Natural killer cell treated with Interleukin-12 subunit alpha and Interleukin-12 subunit beta and Interleukin-15 and Interleukin-18, amount 100 ng/mL, for 72 hours (primary cell): Measurements from ENCODE around the gene ZNF407. TPM values are rescaled to one million over a fixed set of nuclear protein-coding genes. Genes with fewer than 3 reads are reported as not detected.
"Not testable (repeated sequence)": the region's sequence is repeated elsewhere in the genome, so short reads cannot be mapped to it uniquely, and the experiment has no call there.

Source experiments
- ATAC-seq, 2 donors: fragments of 150-1000 bp; cut with Tn5 transposase in 1 of 2; sonication (Bioruptor Pico), chemical (Tn5 transposase) in 1 of 2; 2 replicates each; pipeline ENCODE4 v1.10.0; 2021
- DNase-seq: peaks from one replicate; pipeline ENCODE4 v3.0.0; 2022; ENCODE audit warnings: low spot score
- H3K27ac Mint-ChIP-seq, 2 donors: 1 replicate in 1 of 2; 2 replicates in 1 of 2; pipeline ENCODE4 v1.8.0; 2022; ENCODE audit warnings: mixed read lengths in 2 of 2, mild to moderate bottlenecking in 1 of 2, moderate library complexity in 1 of 2
- H3K27me3 Mint-ChIP-seq, 2 donors: 1 replicate in 1 of 2; 2 replicates in 1 of 2; pipeline ENCODE4 v1.8.0; 2022; ENCODE audit warnings: mixed read lengths in 2 of 2
- H3K36me3 Mint-ChIP-seq: one replicate; pipeline ENCODE4 v1.8.0; 2022; ENCODE audit warnings: mixed read lengths
- H3K4me1 Mint-ChIP-seq, 2 donors: 1 replicate in 1 of 2; 2 replicates in 1 of 2; pipeline ENCODE4 v1.8.0; 2022; ENCODE audit warnings: low read depth in 2 of 2, mixed read lengths in 2 of 2, mild to moderate bottlenecking in 1 of 2
- H3K4me3 Mint-ChIP-seq: one replicate; pipeline ENCODE4 v1.8.0; 2022; ENCODE audit warnings: mixed read lengths
- H3K9me3 Mint-ChIP-seq: 2 replicates; pipeline ENCODE4 v1.8.0; 2022; ENCODE audit warnings: mixed read lengths
- total RNA-seq, 2 donors: library from RNA; stranded (reverse); gene quantifications; one replicate each; pipeline ENCODE4 v1.2.3, GENCODE V29; 2022

The ZNF407 gene, protein sequence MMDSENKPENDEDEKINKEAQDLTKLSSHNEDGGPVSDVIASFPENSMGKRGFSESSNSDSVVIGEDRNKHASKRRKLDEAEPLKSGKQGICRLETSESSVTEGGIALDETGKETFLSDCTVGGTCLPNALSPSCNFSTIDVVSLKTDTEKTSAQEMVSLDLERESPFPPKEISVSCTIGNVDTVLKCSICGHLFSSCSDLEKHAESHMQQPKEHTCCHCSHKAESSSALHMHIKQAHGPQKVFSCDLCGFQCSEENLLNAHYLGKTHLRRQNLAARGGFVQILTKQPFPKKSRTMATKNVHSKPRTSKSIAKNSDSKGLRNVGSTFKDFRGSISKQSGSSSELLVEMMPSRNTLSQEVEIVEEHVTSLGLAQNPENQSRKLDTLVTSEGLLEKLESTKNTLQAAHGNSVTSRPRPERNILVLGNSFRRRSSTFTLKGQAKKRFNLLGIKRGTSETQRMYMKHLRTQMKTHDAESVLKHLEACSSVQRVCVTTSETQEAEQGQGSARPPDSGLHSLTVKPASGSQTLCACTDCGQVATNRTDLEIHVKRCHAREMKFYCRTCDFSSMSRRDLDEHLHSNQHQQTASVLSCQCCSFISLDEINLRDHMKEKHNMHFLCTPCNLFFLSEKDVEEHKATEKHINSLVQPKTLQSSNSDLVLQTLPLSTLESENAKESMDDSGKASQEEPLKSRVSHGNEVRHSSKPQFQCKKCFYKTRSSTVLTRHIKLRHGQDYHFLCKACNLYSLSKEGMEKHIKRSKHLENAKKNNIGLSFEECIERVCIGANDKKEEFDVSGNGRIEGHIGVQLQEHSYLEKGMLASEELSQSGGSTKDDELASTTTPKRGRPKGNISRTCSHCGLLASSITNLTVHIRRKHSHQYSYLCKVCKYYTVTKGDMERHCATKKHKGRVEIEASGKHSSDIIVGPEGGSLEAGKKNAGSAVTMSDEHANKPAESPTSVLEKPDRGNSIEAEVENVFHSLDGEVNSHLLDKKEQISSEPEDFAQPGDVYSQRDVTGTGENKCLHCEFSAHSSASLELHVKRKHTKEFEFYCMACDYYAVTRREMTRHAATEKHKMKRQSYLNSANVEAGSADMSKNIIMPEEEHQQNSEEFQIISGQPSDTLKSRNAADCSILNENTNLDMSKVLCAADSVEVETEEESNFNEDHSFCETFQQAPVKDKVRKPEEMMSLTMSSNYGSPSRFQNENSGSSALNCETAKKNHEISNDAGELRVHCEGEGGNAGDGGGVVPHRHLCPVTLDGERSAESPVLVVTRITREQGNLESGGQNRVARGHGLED (N-terminal part only)
- 10 to 100 TPM; 21.9 to 44.6 TPM for total RNA-seq

DNA sequence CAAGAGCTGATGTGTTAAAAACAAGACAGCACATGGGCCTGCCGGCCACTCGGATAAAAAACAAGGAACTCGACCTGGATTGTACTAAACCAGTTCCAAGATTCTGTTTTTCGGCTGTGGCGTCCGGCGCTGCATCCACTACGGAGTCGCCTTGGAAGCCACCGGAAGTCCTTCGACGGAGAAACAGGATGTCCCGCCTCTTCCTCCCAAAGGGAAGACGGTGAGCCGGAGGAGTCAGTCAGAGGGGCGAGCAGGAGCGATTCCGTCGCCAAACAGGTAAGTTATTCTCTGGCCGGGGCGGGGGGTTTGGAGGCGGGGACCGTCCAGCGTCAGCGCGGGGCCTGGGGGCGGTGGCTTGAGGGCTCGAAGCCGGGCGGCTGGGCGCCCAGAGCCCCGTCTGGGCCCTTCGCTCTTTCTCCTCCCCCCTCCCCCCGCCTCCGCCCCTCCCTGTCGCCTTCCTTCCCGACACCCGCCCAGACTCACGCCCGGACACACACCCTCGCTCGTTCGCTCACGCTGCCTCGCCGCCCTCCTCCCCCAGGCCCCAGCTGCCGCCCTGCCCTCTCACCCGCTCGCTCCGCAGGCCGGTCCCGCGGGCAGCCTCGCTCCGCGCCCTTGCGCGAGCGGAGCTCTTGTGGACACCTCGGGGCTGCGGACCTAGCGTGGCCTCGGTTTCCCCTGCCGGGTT is at the start of gene ZNF407:
Gene ZNF407, plus strand, starts transcription at position 209 of the 688 bp plus-strand sequence. CDS start 33,150 bp downstream, outside the sequence.
- Mint-ChIP-seq H3K27ac (peak within 1 kb of the TSS; percentile 97 to 98), H3K4me3 (peak within 1 kb of the TSS; percentile 94), H3K9me3 (no peaks in the 10 kb centered on the region), H3K4me1 (peaks cover 48 to 62% of the 10 kb centered on the region in 2 donors), H3K36me3 (no peaks in the 10 kb centered on the region), H3K27me3 (no peaks in the 10 kb centered on the region)
- ATAC-seq (peak; percentile 89 to 92), DNase-seq (peak; percentile 91)

DNA sequence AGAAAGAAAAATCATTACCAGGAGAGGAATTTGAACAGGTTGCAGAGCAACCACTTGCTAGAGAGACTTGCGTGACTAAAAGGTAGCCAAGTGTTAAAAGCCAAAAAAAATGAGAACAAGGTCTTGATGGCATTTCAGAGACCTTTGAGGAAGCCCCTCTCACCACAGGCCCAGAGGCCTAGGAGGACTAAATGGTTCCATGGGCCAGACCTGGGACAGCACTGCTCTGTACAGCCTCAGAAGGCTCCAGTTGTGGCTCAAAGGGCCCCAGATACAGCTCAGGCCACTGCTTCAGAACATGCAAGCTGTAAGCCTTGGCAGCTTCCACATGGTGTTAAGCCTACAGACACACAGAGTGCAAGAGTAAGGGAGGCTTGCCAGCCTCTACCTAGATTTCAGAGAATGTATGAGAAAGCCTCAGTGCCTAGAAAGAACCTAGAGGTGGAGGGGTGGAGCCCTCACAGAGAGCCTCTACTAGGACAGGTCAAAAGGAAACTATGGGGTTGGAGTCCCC is 48.0 kb upstream of the ZNF407 start:
- no peak for ATAC-seq
- peaks cover 21 to 25% of the 10 kb centered on the region in 2 donors for H3K27me3 Mint-ChIP-seq
- H3K27ac Mint-ChIP-seq, result no peak overlapping the region
- no peak overlapping the region for H3K4me3 Mint-ChIP-seq
- no peaks in the 10 kb centered on the region for H3K36me3 Mint-ChIP-seq
- no peaks in the 10 kb centered on the region for H3K4me1 Mint-ChIP-seq
- DNase-seq, result no peak
- peaks cover 2% of the 10 kb centered on the region for H3K9me3 Mint-ChIP-seq

DNA sequence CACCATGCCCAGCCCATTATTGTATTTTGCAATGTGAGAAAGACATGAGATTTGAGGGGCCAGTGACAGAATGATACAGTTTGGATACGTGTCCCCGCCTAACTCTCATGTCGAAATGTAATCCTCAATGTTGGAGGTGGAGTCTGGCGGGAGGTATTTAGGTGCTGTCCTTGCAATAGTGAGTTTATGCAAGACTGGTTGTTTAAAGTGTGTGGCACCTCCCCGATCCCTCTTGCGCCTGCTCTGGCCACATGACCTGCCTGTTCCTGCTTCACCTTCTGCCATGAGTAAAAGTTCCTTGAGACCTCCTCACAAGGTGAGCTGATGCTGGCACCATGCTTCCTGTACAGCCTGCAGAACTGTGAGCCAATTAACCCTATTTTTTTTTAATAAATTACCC is 46.8 kb upstream of the ZNF407 start:
- Mint-ChIP-seq H3K4me3 (no peak overlapping the region), H3K27ac (no peak overlapping the region), H3K36me3 (no peaks in the 10 kb centered on the region), H3K27me3 (peaks cover 17 to 22% of the 10 kb centered on the region in 2 donors), H3K9me3 (peaks cover 2% of the 10 kb centered on the region), H3K4me1 (no peaks in the 10 kb centered on the region)
- DNase-seq, result no peak
- ATAC-seq, result no peak

DNA sequence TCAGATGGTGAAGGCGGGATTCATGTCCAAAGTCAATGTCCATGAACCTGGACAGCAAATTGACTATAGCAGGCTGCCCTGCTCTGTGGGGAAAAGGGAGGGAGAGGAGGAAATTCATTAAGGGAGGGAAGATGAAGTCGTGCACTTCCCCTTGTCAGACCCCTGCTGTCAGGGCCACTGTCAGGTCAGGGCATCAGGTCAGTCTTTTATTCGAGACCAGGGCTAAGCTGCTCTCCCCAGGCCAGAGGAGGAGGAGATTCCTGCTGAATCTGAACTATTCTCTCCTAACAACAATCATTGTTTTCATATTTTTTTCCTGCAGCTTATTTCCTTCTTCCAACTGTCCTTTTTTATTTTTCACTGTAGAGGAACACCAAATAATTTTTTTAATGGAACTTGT is 46.2 kb upstream of the ZNF407 start:
- ATAC-seq (no peak), DNase-seq (no peak)
- Mint-ChIP-seq H3K4me1 (no peaks in the 10 kb centered on the region), H3K36me3 (no peaks in the 10 kb centered on the region), H3K27me3 (peaks cover 15 to 20% of the 10 kb centered on the region in 2 donors), H3K27ac (no peak overlapping the region), H3K9me3 (peaks cover 2% of the 10 kb centered on the region), H3K4me3 (no peak overlapping the region)

DNA sequence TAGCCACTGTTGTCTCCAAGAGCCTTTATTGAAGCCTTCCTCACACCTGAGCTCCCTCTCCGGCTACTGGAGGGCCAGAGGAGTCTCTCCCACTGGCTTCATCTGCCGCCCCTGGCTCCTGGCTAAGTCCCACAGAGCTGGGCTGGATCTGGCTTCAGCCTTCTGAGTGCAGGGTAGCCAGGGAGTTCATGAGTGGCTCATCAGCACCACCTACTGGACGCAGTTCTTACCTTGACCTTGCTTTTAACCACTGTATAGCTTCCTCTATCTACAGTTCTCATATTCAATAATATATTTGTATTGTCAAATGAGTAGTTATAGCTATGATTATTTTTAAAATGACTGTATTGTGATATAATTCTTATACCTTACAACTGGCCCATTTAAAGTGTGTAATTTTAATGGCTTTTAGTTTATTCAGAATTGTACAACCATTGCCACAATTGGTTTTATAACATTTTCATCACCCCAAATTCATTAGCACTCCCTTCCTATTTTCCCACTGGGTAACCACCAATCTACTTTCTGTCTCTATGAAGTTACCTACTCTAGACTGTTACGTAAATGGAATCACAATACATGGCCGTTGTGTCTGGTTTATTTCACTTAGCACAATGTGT is 45.6 kb upstream of the ZNF407 start:
- Mint-ChIP-seq H3K27ac (no peak overlapping the region), H3K27me3 (peaks cover 15 to 20% of the 10 kb centered on the region in 2 donors), H3K9me3 (peaks cover 2% of the 10 kb centered on the region), H3K4me3 (no peak overlapping the region), H3K36me3 (no peaks in the 10 kb centered on the region), H3K4me1 (no peaks in the 10 kb centered on the region)
- DNase-seq (peak; percentile 77), ATAC-seq (peak; percentile 84 to 90)

DNA sequence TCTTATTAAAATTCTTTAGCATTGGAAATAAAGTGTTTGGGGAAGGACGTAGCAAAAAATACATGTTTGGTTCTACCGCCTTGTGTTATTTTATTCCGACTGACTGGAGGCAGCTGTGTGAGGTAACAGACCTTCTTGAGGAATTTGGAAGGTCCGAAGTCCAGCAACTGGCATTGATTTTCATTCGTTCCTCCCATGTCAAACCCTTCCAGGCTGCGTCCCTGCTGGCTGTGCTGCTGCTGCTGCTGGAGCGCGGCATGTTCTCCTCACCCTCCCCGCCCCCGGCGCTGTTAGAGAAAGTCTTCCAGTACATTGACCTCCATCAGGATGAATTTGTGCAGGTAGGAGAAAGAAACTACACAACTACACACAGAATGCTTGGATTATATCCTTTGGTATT is 41.5 kb upstream of the ZNF407 start:
- Mint-ChIP-seq H3K4me1 (no peaks in the 10 kb centered on the region), H3K9me3 (no peaks in the 10 kb centered on the region)

DNA sequence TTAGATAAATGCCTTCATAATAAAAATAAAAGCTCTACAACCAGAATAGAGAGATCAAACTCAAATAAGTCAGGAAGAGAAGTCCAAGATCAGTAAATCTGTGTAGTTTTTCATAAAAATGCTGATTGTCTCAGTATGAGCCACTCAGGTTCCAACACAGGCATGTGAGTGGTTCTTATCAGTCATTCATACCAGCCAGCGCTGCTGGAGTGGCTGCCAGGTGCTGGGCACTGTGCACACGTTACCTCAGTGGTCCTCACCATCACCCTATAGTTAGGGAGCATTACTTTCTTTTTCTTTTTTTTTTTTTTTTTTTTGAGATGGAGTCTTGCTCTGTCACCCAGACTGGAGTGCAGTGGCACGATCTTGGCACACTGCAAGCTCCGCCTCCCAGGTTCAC is 39.6 kb upstream of the ZNF407 start:
- H3K4me3 Mint-ChIP-seq, result no peak overlapping the region
- H3K4me1 Mint-ChIP-seq, result no peaks in the 10 kb centered on the region
- H3K9me3 Mint-ChIP-seq, result no peaks in the 10 kb centered on the region
- ATAC-seq (no peak), DNase-seq (no peak)
- no peak overlapping the region for H3K27ac Mint-ChIP-seq
- H3K27me3 Mint-ChIP-seq, result peaks cover 12 to 18% of the 10 kb centered on the region in 2 donors
- no peaks in the 10 kb centered on the region for H3K36me3 Mint-ChIP-seq

More for the DNA sequence above, 41.5 kb upstream of the ZNF407 start:
- DNase-seq (no peak), ATAC-seq (no peak)
- Mint-ChIP-seq H3K27me3 (peaks cover 12 to 20% of the 10 kb centered on the region in 2 donors), H3K36me3 (no peaks in the 10 kb centered on the region), H3K4me3 (no peak overlapping the region), H3K27ac (no peak overlapping the region)

DNA sequence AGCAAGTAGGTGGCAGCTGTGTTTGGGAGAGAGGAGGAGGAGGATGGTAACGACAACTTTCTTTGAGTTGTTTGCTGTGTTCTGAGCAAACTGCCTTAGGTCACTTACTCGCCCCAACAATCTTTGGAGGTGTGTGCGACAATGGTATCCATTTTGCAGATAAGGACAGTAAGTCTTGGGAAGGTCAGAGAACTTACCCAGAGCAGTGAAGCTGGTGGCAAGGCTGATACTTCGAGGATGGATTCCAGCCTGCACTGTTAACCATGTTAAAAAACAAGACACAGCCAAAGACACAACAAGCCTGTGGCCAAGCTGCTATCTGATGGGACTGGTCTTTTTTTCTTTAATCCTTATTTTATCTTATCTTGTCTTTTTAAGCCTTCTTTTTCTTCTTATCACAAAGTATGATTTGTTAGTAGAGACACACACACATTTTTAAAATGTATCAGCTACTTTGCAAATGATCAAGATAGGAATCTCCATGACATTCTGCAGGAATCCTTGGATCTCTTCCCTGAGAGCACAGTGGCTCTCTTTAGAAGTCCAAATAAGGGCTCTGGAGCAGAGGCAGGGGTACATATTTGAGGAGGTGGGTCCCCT is 35.4 kb upstream of the ZNF407 start:
- ATAC-seq, result no peak
- Mint-ChIP-seq H3K27me3 (peaks cover 3 to 7% of the 10 kb centered on the region in 2 donors), H3K4me1 (no peaks in the 10 kb centered on the region), H3K4me3 (no peak overlapping the region), H3K36me3 (peaks cover 5% of the 10 kb centered on the region), H3K9me3 (no peaks in the 10 kb centered on the region), H3K27ac (no peak overlapping the region)
- no peak for DNase-seq

DNA sequence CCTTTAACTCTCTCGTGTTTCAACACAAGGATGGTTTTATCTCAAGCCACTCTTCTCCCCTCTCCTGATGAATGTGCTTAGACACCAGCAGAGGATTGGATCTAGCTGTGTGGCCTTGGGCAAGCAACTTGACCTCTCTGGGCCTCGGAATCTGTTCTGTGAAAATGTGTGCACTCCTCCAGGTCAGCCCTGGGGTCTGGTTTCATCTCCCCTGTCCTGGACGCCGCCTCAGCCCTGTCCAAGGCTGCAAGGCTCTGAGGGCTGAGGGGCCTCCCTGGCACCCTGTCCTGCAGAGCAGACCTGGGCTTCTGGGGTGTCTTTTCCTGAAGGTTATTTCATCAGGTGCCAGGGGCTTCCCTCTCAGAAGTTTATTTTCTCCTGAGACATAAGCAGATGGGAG is 34.9 kb upstream of the ZNF407 start:
- ATAC-seq (peak in 1 of 2 donors; percentile 32), DNase-seq (no peak)

DNA sequence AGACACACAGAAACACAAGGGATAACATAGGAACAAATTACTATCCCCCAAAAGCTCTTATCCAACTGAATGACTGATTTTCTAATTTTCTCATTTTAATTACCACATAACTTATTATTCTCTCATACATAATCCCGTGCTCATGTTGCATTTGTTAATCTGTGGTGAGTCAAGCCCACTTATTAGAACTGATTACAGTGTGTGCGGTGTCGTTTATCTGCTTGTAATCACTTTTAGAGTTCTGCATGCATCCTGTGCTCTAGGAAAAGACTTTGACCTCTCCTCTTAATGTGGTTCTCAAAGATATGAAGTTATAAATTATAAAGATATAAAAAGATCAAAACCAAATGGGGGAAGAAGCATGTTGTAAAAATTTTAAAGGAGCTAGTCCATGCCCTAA is 33.7 kb upstream of the ZNF407 start:
- H3K4me3 Mint-ChIP-seq, result no peak overlapping the region
- H3K9me3 Mint-ChIP-seq, result no peaks in the 10 kb centered on the region
- no peak for ATAC-seq
- no peaks in the 10 kb centered on the region for H3K4me1 Mint-ChIP-seq
- H3K36me3 Mint-ChIP-seq, result peaks cover 5% of the 10 kb centered on the region
- DNase-seq, result no peak
- H3K27ac Mint-ChIP-seq, result no peak overlapping the region
- peaks cover 14 to 24% of the 10 kb centered on the region in 2 donors for H3K27me3 Mint-ChIP-seq

More for the DNA sequence above, 34.9 kb upstream of the ZNF407 start:
- no peak overlapping the region for H3K27ac Mint-ChIP-seq
- no peaks in the 10 kb centered on the region for H3K9me3 Mint-ChIP-seq
- H3K4me1 Mint-ChIP-seq, result no peaks in the 10 kb centered on the region
- peaks cover 3 to 12% of the 10 kb centered on the region in 2 donors for H3K27me3 Mint-ChIP-seq
- peaks cover 5% of the 10 kb centered on the region for H3K36me3 Mint-ChIP-seq
- H3K4me3 Mint-ChIP-seq, result no peak overlapping the region

DNA sequence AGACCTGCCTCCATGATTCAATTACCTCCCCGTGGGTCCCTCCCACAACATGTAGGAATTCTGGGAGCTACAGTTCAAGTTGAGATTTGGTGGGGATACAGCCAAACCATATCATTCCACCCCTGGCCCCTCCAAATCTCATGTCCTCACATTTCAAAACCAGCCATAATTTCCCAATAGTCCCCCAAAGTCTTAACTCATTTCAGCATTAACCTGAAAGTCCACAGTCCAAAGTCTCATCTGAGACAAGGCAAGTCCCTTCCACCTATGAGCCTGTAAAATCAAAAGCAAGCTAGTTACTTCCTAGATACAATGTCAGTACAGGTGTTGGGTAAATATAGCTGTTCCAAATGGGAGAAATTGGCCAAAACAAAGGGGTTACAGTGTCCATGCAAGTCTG is 32.5 kb upstream of the ZNF407 start:
- not testable (repeated sequence) for ATAC-seq, H3K27ac Mint-ChIP-seq, H3K4me1 Mint-ChIP-seq, H3K4me3 Mint-ChIP-seq, DNase-seq, H3K9me3 Mint-ChIP-seq, H3K36me3 Mint-ChIP-seq
- H3K27me3 Mint-ChIP-seq, result peaks cover 17 to 31% of the 10 kb centered on the region in 2 donors

DNA sequence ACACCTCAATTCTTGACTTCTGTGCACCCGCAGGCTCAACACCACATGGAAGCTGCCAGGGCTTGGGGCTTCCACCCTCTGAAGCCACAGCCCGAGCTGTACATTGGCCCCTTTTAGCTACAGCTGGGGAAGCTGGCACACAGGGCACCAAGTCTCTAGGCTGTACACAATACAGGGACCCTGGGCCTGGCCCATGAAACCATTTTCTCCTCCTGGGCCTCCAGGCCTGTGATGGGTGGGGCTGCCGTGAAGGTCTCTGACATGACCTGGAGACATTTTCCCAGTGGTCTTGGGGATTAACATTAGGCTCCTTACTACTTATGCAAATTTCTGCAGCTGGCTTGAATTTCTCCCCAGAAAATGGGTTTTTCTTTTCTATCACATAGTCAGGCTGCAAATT is 31.7 kb upstream of the ZNF407 start:
- not testable (repeated sequence) for ATAC-seq, DNase-seq, H3K4me1 Mint-ChIP-seq, H3K9me3 Mint-ChIP-seq, H3K36me3 Mint-ChIP-seq, H3K27ac Mint-ChIP-seq, H3K4me3 Mint-ChIP-seq
- H3K27me3 Mint-ChIP-seq, result peaks cover 22 to 38% of the 10 kb centered on the region in 2 donors
